ENCODE results near the gene PLXNC1.
A peak's percentile ranks its signal among the peaks of the same experiment; 100 is the strongest.

The PLXNC1 gene

GRCh38 chr12:94148739-94149118, 352 bp downstream of the PLXNC1 start:
- Histone ChIP-seq H3K4me3 (replicated peaks; ENCODE audit: insufficient read depth, low read length) (peak overlapping the region; percentile 59), H3K27ac (replicated peaks) (peak overlapping the region; percentile 47; the same call in 1 of the 2 replicates), H3K27me3 (ENCODE audit: insufficient read depth, poor library complexity, severe bottlenecking) (peaks cover 7% of the 10 kb centered on the region)
- DNase-seq (ENCODE audit: low read depth in 1 of 2, low spot score in 1 of 2), result no peak
- no peak for TF ChIP-seq GABPA (IDR thresholded peaks at IDR 0.05; ENCODE audit: low read depth)
- no peak for TF ChIP-seq CTCF (IDR thresholded peaks at IDR 0.05; ENCODE audit: insufficient read depth, low read length)
- TF ChIP-seq SPI1 (IDR thresholded peaks at IDR 0.05; ENCODE audit: borderline replicate concordance, low read depth), result no peak
- no peak for TF ChIP-seq POLR2AphosphoS5 (IDR thresholded peaks at IDR 0.05; ENCODE audit: low read depth)
- TF ChIP-seq REST (IDR thresholded peaks at IDR 0.05; ENCODE audit: insufficient replicate concordance, low read depth), result no peak

- Histone ChIP-seq H3K27me3 (ENCODE audit: insufficient read depth, poor library complexity, severe bottlenecking) (peaks cover 7% of the 10 kb centered on the region), H3K4me3 (replicated peaks; ENCODE audit: insufficient read depth, low read length) (peak overlapping the region; percentile 59), H3K27ac (replicated peaks) (peak overlapping the region; percentile 47; the same call in 1 of the 2 replicates)
- peak in 1 of 2 experiments; percentile 50 for DNase-seq (ENCODE audit: low read depth in 1 of 2, low spot score in 1 of 2)
- TF ChIP-seq GABPA (IDR thresholded peaks at IDR 0.05; ENCODE audit: low read depth), result no peak
- no peak for TF ChIP-seq REST (IDR thresholded peaks at IDR 0.05; ENCODE audit: insufficient replicate concordance, low read depth)
- no peak for TF ChIP-seq CTCF (IDR thresholded peaks at IDR 0.05; ENCODE audit: insufficient read depth, low read length)
- TF ChIP-seq POLR2AphosphoS5 (IDR thresholded peaks at IDR 0.05; ENCODE audit: low read depth), result no peak
- TF ChIP-seq SPI1 (IDR thresholded peaks at IDR 0.05; ENCODE audit: borderline replicate concordance, low read depth), result no peak
These were observed 873 bp downstream of the PLXNC1 start for GRCh38 chr12:94149119-94149780.

DNA sequence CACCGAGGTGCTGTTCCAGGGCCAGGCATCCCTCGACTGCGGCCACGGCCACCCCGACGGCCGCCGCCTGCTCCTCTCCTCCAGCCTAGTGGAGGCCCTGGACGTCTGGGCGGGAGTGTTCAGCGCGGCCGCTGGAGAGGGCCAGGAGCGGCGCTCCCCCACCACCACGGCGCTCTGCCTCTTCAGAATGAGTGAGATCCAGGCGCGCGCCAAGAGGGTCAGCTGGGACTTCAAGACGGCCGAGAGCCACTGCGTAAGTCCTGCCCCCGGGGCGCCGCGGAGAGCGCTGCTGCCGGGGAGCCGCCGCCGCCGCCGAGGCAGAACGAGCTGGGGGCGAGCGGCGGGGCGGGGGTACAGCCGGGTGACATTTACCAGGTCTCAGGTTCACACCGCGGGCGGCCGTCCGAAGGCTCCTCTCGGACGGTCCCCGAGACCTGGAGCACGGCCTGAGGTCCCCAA, 1.4 kb downstream of the PLXNC1 start:
- DNase-seq (ENCODE audit: low read depth in 1 of 2, low spot score in 1 of 2), result no peak
- Histone ChIP-seq H3K27ac (replicated peaks) (no peak overlapping the region), H3K27me3 (ENCODE audit: insufficient read depth, poor library complexity, severe bottlenecking) (peaks cover 7% of the 10 kb centered on the region), H3K4me3 (replicated peaks; ENCODE audit: insufficient read depth, low read length) (peak overlapping the region; percentile 59)
- TF ChIP-seq GABPA (IDR thresholded peaks at IDR 0.05; ENCODE audit: low read depth) (no peak), SPI1 (IDR thresholded peaks at IDR 0.05; ENCODE audit: borderline replicate concordance, low read depth) (no peak), REST (IDR thresholded peaks at IDR 0.05; ENCODE audit: insufficient replicate concordance, low read depth) (no peak), POLR2AphosphoS5 (IDR thresholded peaks at IDR 0.05; ENCODE audit: low read depth) (no peak)

All from HL-60 (cell line).